KMS-11 (cell line): ENCODE results near the gene POU6F2.

Experiments used
- H2AFZ ChIP-seq: fragments of 200-600 bp; sonication (generic); 2 replicates; pipeline ENCODE4 v1.6.1; 2016; ENCODE audit warnings: antibody characterized with exemption, mixed run types, low read depth
- H3K27ac ChIP-seq: fragments of 200-600 bp; sonication (generic); 2 replicates; pipeline ENCODE4 v1.6.1; 2016; ENCODE audit warnings: mild to moderate bottlenecking, mixed run types
- H3K27me3 ChIP-seq: fragments of 200-600 bp; sonication (generic); 2 replicates; pipeline ENCODE4 v1.6.1; 2017; ENCODE audit warnings: mild to moderate bottlenecking, low read depth, mixed run types, moderate library complexity; ENCODE audit not compliant: insufficient read depth
- H3K36me3 ChIP-seq: fragments of 200-600 bp; sonication (generic); 2 replicates; pipeline ENCODE4 v1.6.1; 2017; ENCODE audit warnings: mild to moderate bottlenecking, mixed run types; ENCODE audit not compliant: insufficient read depth
- H3K4me1 ChIP-seq: fragments of 200-600 bp; sonication (generic); 2 replicates; pipeline ENCODE4 v1.6.1; 2016; ENCODE audit warnings: mild to moderate bottlenecking, low read depth, mixed run types; ENCODE audit not compliant: poor library complexity, severe bottlenecking
- H3K4me2 ChIP-seq: fragments of 200-600 bp; sonication (generic); 2 replicates; pipeline ENCODE4 v1.7.0; 2016; ENCODE audit warnings: mild to moderate bottlenecking, mixed run types
- H3K4me3 ChIP-seq: fragments of 200-600 bp; sonication (generic); IDR thresholded peaks from 2 replicates; pipeline ENCODE4 v1.6.1; 2017; ENCODE audit warnings: low read depth, low read length, mixed read lengths; ENCODE audit not compliant: insufficient read depth
- H3K79me2 ChIP-seq: fragments of 200-600 bp; sonication (generic); 2 replicates; pipeline ENCODE4 v1.6.1; 2016; ENCODE audit warnings: low read depth, mixed run types; ENCODE audit not compliant: insufficient read depth
- H3K9ac ChIP-seq: fragments of 200-600 bp; sonication (generic); 2 replicates; pipeline ENCODE4 v1.6.1; 2016; ENCODE audit warnings: mild to moderate bottlenecking, mixed run types
- H4K20me1 ChIP-seq: fragments of 200-600 bp; sonication (generic); 2 replicates; pipeline ENCODE4 v1.6.1; 2016; ENCODE audit warnings: mild to moderate bottlenecking, mixed run types; ENCODE audit not compliant: insufficient read depth
- TF ChIP-seq, protein P1 (sequence below): fragments of 200-600 bp; sonication (generic); conservative IDR thresholded peaks from 2 replicates; pipeline ENCODE4 v1.6.1; 2017; ENCODE audit warnings: low read depth, mild to moderate bottlenecking, antibody characterized with exemption, low read length, moderate library complexity, mixed read lengths

The POU6F2 gene

GRCh38 chr7:39219869-39220268, 242.2 kb downstream of the POU6F2 start:
- no peak overlapping the region for H3K4me2 ChIP-seq
- no peaks in the 10 kb centered on the region for H3K27me3 ChIP-seq
- H3K27ac ChIP-seq, result no peak overlapping the region
- no peak overlapping the region for H3K9ac ChIP-seq
- no peak overlapping the region for H3K4me3 ChIP-seq
- TF ChIP-seq, protein P1, sequence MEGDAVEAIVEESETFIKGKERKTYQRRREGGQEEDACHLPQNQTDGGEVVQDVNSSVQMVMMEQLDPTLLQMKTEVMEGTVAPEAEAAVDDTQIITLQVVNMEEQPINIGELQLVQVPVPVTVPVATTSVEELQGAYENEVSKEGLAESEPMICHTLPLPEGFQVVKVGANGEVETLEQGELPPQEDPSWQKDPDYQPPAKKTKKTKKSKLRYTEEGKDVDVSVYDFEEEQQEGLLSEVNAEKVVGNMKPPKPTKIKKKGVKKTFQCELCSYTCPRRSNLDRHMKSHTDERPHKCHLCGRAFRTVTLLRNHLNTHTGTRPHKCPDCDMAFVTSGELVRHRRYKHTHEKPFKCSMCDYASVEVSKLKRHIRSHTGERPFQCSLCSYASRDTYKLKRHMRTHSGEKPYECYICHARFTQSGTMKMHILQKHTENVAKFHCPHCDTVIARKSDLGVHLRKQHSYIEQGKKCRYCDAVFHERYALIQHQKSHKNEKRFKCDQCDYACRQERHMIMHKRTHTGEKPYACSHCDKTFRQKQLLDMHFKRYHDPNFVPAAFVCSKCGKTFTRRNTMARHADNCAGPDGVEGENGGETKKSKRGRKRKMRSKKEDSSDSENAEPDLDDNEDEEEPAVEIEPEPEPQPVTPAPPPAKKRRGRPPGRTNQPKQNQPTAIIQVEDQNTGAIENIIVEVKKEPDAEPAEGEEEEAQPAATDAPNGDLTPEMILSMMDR, result no peak
- H3K79me2 ChIP-seq, result no peaks in the 10 kb centered on the region
- no peak overlapping the region for H2AFZ ChIP-seq
- no peaks in the 10 kb centered on the region for H4K20me1 ChIP-seq
- H3K4me1 ChIP-seq, result no peaks in the 10 kb centered on the region
- H3K36me3 ChIP-seq, result no peaks in the 10 kb centered on the region

DNA sequence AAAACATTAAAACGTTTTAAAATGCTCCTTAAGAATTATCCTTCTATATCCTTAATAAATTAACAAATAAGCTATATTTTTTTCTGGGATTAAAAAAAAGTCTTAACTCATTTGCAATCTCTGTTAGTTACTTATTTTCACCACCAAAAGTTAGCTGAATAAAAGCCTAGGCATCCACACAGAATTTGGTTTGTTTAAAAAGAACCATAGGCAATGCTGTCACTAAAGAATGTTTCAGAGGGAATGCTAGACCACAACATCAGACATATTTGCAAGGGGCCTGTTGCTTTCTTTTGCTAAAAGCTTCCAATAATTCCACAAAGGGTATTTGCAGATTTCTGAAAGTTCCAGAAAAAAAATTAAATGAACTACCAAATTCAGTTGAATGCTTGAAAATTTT, 244.2 kb downstream of the POU6F2 start:
- Histone ChIP-seq H3K36me3 (no peaks in the 10 kb centered on the region), H3K4me3 (no peak overlapping the region), H3K79me2 (no peaks in the 10 kb centered on the region), H3K27ac (no peak overlapping the region), H3K27me3 (no peaks in the 10 kb centered on the region), H4K20me1 (no peaks in the 10 kb centered on the region), H3K4me2 (no peak overlapping the region), H3K4me1 (no peaks in the 10 kb centered on the region), H2AFZ (no peak overlapping the region), H3K9ac (no peak overlapping the region)
- TF ChIP-seq, protein P1, result no peak

GRCh38 chr7:39228946-39229345, 251.2 kb downstream of the POU6F2 start:
- Histone ChIP-seq H4K20me1 (no peaks in the 10 kb centered on the region), H3K4me1 (no peaks in the 10 kb centered on the region)
- TF ChIP-seq, protein P1, result no peak

DNA sequence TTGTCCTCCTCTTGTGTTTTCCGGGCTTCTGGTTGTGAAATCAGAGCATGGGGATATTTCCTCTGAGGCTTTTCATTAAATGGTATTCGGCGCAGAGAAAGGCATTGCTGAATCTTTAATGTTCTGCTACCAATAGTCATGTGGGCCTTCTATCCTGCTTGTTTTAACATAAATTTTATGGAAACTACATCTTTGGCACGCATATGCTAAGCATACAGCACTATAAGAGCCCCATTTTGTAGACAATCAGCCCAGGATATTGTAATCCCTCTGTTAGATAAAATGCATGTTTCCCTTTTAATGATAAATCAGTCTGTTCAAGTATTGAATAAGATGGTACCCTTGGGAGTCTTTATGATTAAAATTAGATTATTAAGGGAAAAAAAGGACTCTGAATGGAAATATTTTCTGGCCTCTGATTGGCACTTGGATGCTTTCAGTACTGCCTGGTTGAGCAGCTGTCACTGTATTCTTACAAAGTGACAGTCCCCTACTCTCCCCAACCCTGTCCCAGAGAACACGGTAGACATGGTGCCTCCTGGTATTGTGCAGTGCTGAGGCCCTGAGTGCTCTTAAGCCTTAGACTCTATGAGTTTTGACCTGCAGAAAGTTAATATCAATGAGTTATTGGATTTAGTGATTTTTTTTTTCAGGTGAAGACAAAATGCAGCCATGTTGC, 256.3 kb downstream of the POU6F2 start:
- Histone ChIP-seq H2AFZ (no peak overlapping the region), H3K79me2 (no peaks in the 10 kb centered on the region), H3K4me3 (no peak overlapping the region), H3K36me3 (no peaks in the 10 kb centered on the region), H4K20me1 (no peaks in the 10 kb centered on the region), H3K27ac (no peak overlapping the region), H3K4me1 (no peaks in the 10 kb centered on the region), H3K27me3 (no peaks in the 10 kb centered on the region), H3K9ac (no peak overlapping the region), H3K4me2 (no peak overlapping the region)
- TF ChIP-seq, protein P1, result no peak

More at GRCh38 chr7:39228946-39229345, 251.2 kb downstream of the POU6F2 start:
- H3K4me2 ChIP-seq, result no peak overlapping the region
- H3K4me3 ChIP-seq, result no peak overlapping the region
- no peaks in the 10 kb centered on the region for H3K27me3 ChIP-seq
- no peak overlapping the region for H3K27ac ChIP-seq
- no peaks in the 10 kb centered on the region for H3K79me2 ChIP-seq
- H2AFZ ChIP-seq, result no peak overlapping the region
- no peaks in the 10 kb centered on the region for H3K36me3 ChIP-seq
- H3K9ac ChIP-seq, result no peak overlapping the region
